ENCODE results near the gene ARMC3. TPM values are rescaled to one million over a fixed set of nuclear protein-coding genes. Genes with fewer than 3 reads are reported as not detected.

Gene ARMC3
- total RNA-seq, 1 experiment from 2014 or later = 0.09 TPM

- WGBS (ENCODE audit: extremely low coverage, insufficient read length, low lambda C conversion rate) = no CpG with 5 or more reads among the region's 3 CpGs
- no peak overlapping the region for H3K4me3 Mint-ChIP-seq
- H3K9me3 Mint-ChIP-seq = peaks cover 8 to 9% of the 10 kb centered on the region in 2 experiments; a peak in 4 of 5 replicates
- Histone ChIP-seq H3K4me2 (ENCODE audit: insufficient read depth, insufficient read length, low read length) (no peak overlapping the region), H4K91ac (ENCODE audit: insufficient read length, low read depth, low read length) (no peak overlapping the region), H4K20me1 (ENCODE audit: control insufficient read depth, insufficient read depth, insufficient read length) (no peaks in the 10 kb centered on the region), H3K23ac (ENCODE audit: insufficient read length, low read depth, low read length) (no peak overlapping the region), H2AFZ (ENCODE audit: low read length) (no peak overlapping the region), H2BK5ac (ENCODE audit: insufficient read length, low read length) (no peak overlapping the region), H4K5ac (ENCODE audit: insufficient read length, low read depth, low read length) (no peak overlapping the region), H3T11ph (ENCODE audit: low read length) (no peak overlapping the region), H3K27ac (ENCODE audit: insufficient read length, low read depth, low read length) (no peak overlapping the region), H3K4ac (ENCODE audit: low read depth, low read length) (no peak overlapping the region), H3K18ac (ENCODE audit: insufficient read length, low read depth, low read length) (no peak overlapping the region), H3K14ac (ENCODE audit: insufficient read depth, low read length) (no peak overlapping the region), H3K9ac (ENCODE audit: extremely low read depth, insufficient read length, low read length) (no peak overlapping the region), H3K27me3 (ENCODE audit: insufficient read depth, low read length) (no peaks in the 10 kb centered on the region), H3K56ac (ENCODE audit: insufficient read length, low read depth, low read length) (no peak overlapping the region), H3K4me1 (ENCODE audit: insufficient read depth, low read length) (no peaks in the 10 kb centered on the region), H3K23me2 (ENCODE audit: insufficient read length, low read depth, low read length, poor library complexity, severe bottlenecking) (no peaks in the 10 kb centered on the region), H3K9me3 (ENCODE audit: control insufficient read depth, low read depth, low read length) (no peaks in the 10 kb centered on the region), H2BK12ac (ENCODE audit: insufficient read length, low read depth, low read length) (no peak overlapping the region), H2BK20ac (ENCODE audit: low read depth, low read length, poor library complexity, severe bottlenecking) (no peak overlapping the region), H3K79me1 (ENCODE audit: insufficient read depth, low read depth, low read length, poor library complexity, severe bottlenecking) (no peaks in the 10 kb centered on the region), H2BK120ac (ENCODE audit: low read depth, low read length, poor library complexity, severe bottlenecking) (no peak overlapping the region), H2BK15ac (ENCODE audit: low read depth, low read length) (no peak overlapping the region), H3K79me2 (ENCODE audit: insufficient read depth, low read length) (no peaks in the 10 kb centered on the region), H2AK5ac (ENCODE audit: insufficient read length, low read length) (no peak overlapping the region), H4K8ac (replicated peaks; ENCODE audit: insufficient read length, low read depth, low read length) (no peak overlapping the region)
- peaks cover 0 to 12% (median 0%) of the 10 kb centered on the region in 3 experiments; a peak in 3 of 7 replicates for H3K36me3 Mint-ChIP-seq (ENCODE audit: insufficient read depth in 1 of 3, low read depth in 3 of 3)
- no peak for TF ChIP-seq CTCF (conservative IDR thresholded peaks at IDR 0.05)
- peaks cover 2% of the 10 kb centered on the region in 2 experiments; a peak in 1 of 4 replicates for H3K4me1 Mint-ChIP-seq
- no peak overlapping the region for H3K27ac Mint-ChIP-seq
- no peaks in the 10 kb centered on the region for H3K27me3 Mint-ChIP-seq (ENCODE audit: low read depth)
- DNase-seq = no peak
These were observed 27.1 kb downstream of the ARMC3 start for GRCh38 chr10:22954970-22955369.

Measured in H9 (cell line).